Measurements from ENCODE around the gene NDUFA8.

NDUFA8 gene

DNA sequence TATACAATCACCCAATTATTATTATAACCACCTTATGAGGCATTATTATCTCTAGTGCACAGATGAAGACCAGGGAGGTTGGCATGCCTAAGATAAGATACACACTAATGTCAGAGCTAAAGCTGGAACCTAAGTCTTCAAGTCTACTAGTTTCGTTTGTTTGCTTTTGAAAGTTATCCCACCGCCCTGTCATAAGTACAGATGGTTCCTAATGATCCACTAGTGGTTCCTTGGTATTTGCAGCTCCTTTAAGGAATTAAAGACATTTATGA is 14.1 kb downstream of the NDUFA8 start:
- no peak for TF ChIP-seq ZFX (IDR thresholded peaks at IDR 0.05; ENCODE audit: borderline replicate concordance)
- TF ChIP-seq, protein P1, sequence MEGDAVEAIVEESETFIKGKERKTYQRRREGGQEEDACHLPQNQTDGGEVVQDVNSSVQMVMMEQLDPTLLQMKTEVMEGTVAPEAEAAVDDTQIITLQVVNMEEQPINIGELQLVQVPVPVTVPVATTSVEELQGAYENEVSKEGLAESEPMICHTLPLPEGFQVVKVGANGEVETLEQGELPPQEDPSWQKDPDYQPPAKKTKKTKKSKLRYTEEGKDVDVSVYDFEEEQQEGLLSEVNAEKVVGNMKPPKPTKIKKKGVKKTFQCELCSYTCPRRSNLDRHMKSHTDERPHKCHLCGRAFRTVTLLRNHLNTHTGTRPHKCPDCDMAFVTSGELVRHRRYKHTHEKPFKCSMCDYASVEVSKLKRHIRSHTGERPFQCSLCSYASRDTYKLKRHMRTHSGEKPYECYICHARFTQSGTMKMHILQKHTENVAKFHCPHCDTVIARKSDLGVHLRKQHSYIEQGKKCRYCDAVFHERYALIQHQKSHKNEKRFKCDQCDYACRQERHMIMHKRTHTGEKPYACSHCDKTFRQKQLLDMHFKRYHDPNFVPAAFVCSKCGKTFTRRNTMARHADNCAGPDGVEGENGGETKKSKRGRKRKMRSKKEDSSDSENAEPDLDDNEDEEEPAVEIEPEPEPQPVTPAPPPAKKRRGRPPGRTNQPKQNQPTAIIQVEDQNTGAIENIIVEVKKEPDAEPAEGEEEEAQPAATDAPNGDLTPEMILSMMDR (IDR thresholded peaks at IDR 0.05) = no peak
- H3K27ac ChIP-seq = no peak overlapping the region

DNA sequence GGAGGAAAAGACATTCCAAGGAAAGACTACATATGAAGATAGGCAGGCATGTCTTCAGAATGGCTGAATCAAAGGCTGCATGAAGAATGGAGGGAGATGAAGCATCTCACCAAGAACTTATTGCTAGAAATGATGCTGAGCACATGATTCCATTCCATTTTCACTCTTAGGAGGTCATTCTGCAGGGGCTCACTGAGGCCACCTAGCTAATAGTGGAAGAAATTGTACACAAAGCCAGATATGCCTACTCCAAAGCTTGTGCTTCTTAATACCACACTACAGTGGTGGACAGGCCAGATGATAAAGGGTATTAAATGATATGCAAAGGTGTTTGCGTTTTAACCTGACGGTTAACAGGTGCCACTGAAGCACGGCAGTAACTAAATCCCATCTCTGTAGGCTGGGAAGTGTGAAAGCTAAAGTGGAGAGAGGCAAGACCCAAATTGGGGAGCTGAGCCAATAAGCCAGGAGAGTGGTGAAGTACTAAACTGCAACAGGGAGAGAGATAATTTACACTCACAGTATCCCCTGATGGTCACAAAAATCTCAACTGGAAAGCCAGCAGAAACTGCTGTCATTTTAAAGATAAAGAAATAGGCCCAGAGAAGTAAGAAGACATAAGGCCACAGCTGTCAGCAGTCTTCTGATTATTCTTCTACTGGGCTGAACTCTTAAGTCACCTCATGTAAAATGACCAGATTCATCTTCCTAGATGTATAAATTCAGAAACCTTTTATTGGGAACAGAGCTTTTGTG is 14.6 kb downstream of the NDUFA8 start:
- no peak overlapping the region for H3K27ac ChIP-seq
- TF ChIP-seq, protein P1 (IDR thresholded peaks at IDR 0.05) = peak; percentile 67
- no peak for TF ChIP-seq ZFX (IDR thresholded peaks at IDR 0.05; ENCODE audit: borderline replicate concordance)

DNA sequence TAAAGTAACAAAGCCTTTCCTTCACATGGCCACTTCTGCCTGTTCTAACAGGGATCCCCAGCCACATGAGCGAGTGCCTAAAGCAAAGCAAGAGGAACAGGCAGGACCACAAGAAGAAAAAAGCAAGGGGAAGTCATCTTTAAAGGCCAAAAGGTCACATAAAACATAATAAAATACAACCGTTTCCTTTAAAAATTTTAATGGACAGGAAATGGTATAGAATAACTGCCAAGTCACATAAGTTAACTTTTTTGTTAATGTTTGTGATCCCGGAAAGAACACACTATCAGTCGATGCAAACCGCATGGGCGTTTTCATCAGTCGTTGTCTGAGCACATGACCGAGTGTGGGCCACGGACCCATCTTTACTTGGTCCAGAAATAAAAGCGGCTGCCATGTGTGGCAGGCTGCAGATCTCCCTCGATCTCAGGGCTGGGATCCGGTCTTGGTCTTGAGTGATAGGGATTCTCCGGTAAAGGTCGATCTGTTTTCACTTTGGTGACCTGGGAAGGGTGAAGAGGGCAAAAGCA is 15.6 kb downstream of the NDUFA8 start:
- TF ChIP-seq, protein P1 (IDR thresholded peaks at IDR 0.05) = no peak
- no peak for TF ChIP-seq ZFX (IDR thresholded peaks at IDR 0.05; ENCODE audit: borderline replicate concordance)
- no peak overlapping the region for H3K27ac ChIP-seq

GRCh38 chr9:122143296-122143695 is 16.3 kb downstream of the NDUFA8 start:
- no peak overlapping the region for H3K27ac ChIP-seq
- TF ChIP-seq, protein P1 (IDR thresholded peaks at IDR 0.05) = no peak
- TF ChIP-seq ZFX (IDR thresholded peaks at IDR 0.05; ENCODE audit: borderline replicate concordance) = no peak

DNA sequence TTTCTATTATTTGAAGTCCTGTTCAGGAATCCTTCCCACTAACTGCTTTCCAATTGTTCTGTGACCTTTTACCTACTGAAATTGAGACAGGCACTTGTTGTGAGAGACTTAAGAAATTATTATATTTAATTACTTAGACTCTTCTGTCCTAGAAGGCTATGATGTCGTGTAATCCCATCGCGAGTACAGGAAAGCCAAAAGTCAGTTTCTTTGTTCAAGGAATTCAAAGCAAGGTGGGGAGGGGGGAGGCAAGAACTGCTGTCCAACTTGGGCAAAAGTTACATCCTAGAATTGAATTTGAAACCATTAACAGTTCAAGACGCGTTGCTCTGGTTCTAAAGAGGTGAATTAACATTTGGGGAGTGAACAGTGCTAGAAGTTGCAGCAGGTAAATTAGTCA is 17.9 kb downstream of the NDUFA8 start:
- TF ChIP-seq ZFX (IDR thresholded peaks at IDR 0.05; ENCODE audit: borderline replicate concordance) = no peak
- TF ChIP-seq, protein P1 (IDR thresholded peaks at IDR 0.05) = no peak
- no peak overlapping the region for H3K27ac ChIP-seq

DNA sequence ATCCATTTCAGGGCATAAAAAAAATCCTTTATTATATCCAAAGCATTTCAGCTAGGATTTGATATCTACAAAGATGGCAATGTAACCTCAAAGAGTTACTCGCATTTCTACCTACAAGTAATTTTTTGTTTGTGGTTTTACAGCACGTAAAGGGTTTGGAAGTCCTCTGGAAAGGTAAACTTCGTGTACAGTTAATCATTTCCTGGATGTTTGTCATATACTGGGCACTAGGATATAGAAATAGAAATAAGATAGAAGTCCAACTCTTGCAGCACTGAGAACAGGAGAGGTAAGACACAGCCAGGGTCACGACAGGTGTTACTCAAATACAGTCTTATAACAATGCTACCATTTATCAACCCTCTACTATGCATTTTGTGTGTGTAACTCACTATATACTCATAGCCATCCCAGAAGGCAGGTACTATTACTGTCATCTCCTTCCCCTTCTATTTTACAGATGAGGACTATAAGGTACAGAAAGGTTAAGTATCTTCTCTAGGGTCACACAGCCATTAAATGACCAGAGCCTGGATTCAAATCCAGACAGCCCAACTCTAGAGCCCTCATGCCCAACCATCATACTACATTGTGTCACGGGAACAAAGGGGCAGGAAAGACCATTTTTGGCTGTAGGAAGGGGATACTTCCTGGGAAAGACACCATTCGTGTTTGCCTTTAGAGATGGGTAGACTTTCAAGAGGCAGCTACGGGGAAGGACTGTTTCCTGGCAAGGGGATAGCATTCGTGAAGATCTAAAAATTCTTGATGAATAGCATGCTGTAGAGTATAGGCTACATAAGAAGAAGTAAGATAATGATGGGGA is 19.0 kb downstream of the NDUFA8 start:
- TF ChIP-seq, protein P1 (IDR thresholded peaks at IDR 0.05) = no peak
- TF ChIP-seq ZFX (IDR thresholded peaks at IDR 0.05; ENCODE audit: borderline replicate concordance) = no peak
- H3K27ac ChIP-seq = no peak overlapping the region

Data from 22Rv1 (cell line).